Kidney (tissue), 14 donors: ENCODE results near the gene AFAP1L2. TPM values are rescaled to one million over a fixed set of nuclear protein-coding genes. Genes with fewer than 3 reads are reported as not detected.

Experiments used
- DNase-seq, 5 donors: peaks; one replicate each; pipeline ENCODE4 v3.0.0-alpha.2; 2013 to 2020
- FAIRE-seq: peaks from 2 replicates; lab custom pipeline; 2012; peaks lifted over from hg19 to GRCh38; lab: Jason Lieb, UNC
- H3K27ac ChIP-seq, 2 donors: one replicate each; pipeline ENCODE4 v1.7.0; 2013; ENCODE audit warnings: low read depth in 2 of 2, low read length in 2 of 2, inconsistent platforms in 1 of 2
- H3K27me3 ChIP-seq: one replicate; pipeline ENCODE4 v1.7.1; 2013; ENCODE audit warnings: low read length, inconsistent platforms; ENCODE audit not compliant: control insufficient read depth, insufficient read depth
- H3K36me3 ChIP-seq, 3 donors: one replicate each; pipeline versions ENCODE4 v1.7.0 to v1.7.1; 2013; ENCODE audit warnings: low read length in 3 of 3, control low read depth in 1 of 3, inconsistent platforms in 1 of 3; ENCODE audit not compliant: insufficient read depth in 3 of 3, control insufficient read depth in 2 of 3
- H3K4me1 ChIP-seq, 3 donors: one replicate each; pipeline versions ENCODE4 v1.7.0 to v1.7.1; 2013; ENCODE audit warnings: low read length in 3 of 3, inconsistent platforms in 1 of 3, low read depth in 1 of 3; ENCODE audit not compliant: control insufficient read depth in 2 of 3, insufficient read depth in 2 of 3
- H3K4me3 ChIP-seq, 3 donors: one replicate each; pipeline versions ENCODE4 v1.7.0 to v1.8.1; 2013; ENCODE audit warnings: low read length in 3 of 3, control low read depth in 1 of 3, inconsistent platforms in 1 of 3
- H3K9ac ChIP-seq, 3 donors: one replicate each; pipeline versions ENCODE4 v1.7.0 to v1.7.1; 2013; ENCODE audit warnings: low read length in 3 of 3, control low read depth in 1 of 3, inconsistent platforms in 1 of 3
- H3K9me3 ChIP-seq, 3 donors: one replicate each; pipeline versions ENCODE4 v1.7.0 to v1.7.1; 2013; ENCODE audit warnings: low read length in 3 of 3, control low read depth in 1 of 3, inconsistent platforms in 1 of 3; ENCODE audit not compliant: control insufficient read depth in 2 of 3, insufficient read depth in 1 of 3
- intact Hi-C: fragments of 100-400 bp; cut with DNase I; formaldehyde crosslinking; loops from one replicate; pipeline ENCODE4 v1.11.1; 2022
- polyA plus RNA-seq: library from polyadenylated mRNA; stranded (reverse); fragments of 350-450 nt; fragmentation: Illumina TruSeq; extraction: RNeasy Lipid Tissue Mini Kit (QIAGEN cat#74804); gene quantifications from one replicate; pipeline ENCODE4 v1.2.3, GENCODE V29; 2014; ENCODE audit warnings: low read depth, low replicate concordance; ENCODE audit not compliant: insufficient read depth
- total RNA-seq: library from RNA; stranded (reverse); fragmentation: NEBNext Ultra II Directional; extraction: Animal tissue kit (Norgen Biotek cat#: 25700); gene quantifications from one replicate; pipeline ENCODE4 v1.2.1, GENCODE V29; 2021
- TF ChIP-seq, protein P1 (sequence below): IDR thresholded peaks from 3 replicates; pipeline ENCODE4 v1.5.1; 2012; ENCODE audit warnings: mild to moderate bottlenecking, moderate library complexity, borderline replicate concordance; ENCODE audit not compliant: insufficient read depth; ENCODE audit errors: extremely low read depth
- donor health status: control.
- donor health status: control.
- donor health status: control.
- donor health status: control.
- donor health status: control.
- donor health status: DM: yes; HTN: yes; CAD: no.
- donor health status: Normal renal cell carcinoma (clear cell type).

The AFAP1L2 gene
- total and polyA plus RNA-seq, 2 donors from 2014 or later: 19.8 to 24.0 TPM

DNA sequence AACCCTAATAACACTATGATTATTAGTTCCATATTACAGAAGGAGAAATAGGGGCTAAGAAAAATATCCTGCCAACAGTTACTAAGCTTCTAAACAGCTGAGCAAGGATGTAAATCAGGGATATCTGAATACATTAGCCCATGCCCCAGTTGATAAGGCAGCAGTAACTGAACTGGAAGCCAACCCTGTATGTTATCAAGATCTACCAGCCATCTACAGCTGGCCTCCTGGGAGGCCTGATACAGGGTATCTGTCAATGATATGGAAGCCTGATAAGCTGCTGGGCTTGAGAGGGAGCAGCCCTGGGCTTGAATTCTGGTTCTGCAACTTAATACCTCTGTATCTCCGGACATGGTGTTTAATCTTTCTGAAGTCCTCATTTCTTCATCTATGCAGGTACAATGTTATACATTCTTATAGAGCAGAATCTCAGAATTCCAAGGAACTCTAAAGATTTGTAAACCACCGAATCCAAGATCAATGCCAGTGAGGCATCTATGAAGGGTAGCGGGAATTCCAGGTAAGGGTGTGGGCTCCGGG is 37.9 kb upstream of the AFAP1L2 start:
- Histone ChIP-seq H3K27me3 (no peaks in the 10 kb centered on the region), H3K4me1 (peaks cover 0 to 2% (median 0%) of the 10 kb centered on the region in 3 donors), H3K36me3 (peaks cover 0 to 32% (median 17%) of the 10 kb centered on the region in 3 donors), H3K9ac (no peak overlapping the region), H3K9me3 (no peaks in the 10 kb centered on the region), H3K4me3 (no peak overlapping the region), H3K27ac (no peak overlapping the region)
- FAIRE-seq: no peak
- intact Hi-C loops: no loop called here
- no peak for DNase-seq
- TF ChIP-seq, protein P1, sequence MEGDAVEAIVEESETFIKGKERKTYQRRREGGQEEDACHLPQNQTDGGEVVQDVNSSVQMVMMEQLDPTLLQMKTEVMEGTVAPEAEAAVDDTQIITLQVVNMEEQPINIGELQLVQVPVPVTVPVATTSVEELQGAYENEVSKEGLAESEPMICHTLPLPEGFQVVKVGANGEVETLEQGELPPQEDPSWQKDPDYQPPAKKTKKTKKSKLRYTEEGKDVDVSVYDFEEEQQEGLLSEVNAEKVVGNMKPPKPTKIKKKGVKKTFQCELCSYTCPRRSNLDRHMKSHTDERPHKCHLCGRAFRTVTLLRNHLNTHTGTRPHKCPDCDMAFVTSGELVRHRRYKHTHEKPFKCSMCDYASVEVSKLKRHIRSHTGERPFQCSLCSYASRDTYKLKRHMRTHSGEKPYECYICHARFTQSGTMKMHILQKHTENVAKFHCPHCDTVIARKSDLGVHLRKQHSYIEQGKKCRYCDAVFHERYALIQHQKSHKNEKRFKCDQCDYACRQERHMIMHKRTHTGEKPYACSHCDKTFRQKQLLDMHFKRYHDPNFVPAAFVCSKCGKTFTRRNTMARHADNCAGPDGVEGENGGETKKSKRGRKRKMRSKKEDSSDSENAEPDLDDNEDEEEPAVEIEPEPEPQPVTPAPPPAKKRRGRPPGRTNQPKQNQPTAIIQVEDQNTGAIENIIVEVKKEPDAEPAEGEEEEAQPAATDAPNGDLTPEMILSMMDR: no peak

DNA sequence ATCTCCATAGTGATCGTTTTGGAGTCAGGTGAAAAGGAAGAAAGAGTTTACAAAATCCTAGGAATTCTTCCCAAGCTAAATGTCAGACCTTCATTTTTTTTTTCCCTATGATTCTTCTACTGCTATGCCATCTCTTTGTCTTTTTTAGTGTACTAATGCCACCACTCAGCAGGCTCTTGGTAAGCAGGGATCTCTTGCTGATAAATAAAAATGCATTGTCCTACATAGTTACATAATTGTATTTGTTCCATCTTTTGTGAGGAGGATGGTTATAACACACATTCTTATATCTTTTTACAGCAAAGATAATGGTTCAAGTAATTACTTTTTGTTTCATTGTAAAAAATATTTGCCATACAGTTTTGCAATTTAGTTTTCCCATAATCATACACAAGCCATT is 36.8 kb upstream of the AFAP1L2 start:
- FAIRE-seq (no peak), DNase-seq (no peak)
- Histone ChIP-seq H3K27ac (no peak overlapping the region), H3K9ac (no peak overlapping the region), H3K27me3 (no peaks in the 10 kb centered on the region), H3K4me3 (no peak overlapping the region), H3K4me1 (peaks cover 0 to 2% (median 0%) of the 10 kb centered on the region in 3 donors), H3K9me3 (no peaks in the 10 kb centered on the region), H3K36me3 (peaks cover 0 to 40% (median 17%) of the 10 kb centered on the region in 3 donors)
- TF ChIP-seq, protein P1: no peak
- intact Hi-C loops: no loop called here

DNA sequence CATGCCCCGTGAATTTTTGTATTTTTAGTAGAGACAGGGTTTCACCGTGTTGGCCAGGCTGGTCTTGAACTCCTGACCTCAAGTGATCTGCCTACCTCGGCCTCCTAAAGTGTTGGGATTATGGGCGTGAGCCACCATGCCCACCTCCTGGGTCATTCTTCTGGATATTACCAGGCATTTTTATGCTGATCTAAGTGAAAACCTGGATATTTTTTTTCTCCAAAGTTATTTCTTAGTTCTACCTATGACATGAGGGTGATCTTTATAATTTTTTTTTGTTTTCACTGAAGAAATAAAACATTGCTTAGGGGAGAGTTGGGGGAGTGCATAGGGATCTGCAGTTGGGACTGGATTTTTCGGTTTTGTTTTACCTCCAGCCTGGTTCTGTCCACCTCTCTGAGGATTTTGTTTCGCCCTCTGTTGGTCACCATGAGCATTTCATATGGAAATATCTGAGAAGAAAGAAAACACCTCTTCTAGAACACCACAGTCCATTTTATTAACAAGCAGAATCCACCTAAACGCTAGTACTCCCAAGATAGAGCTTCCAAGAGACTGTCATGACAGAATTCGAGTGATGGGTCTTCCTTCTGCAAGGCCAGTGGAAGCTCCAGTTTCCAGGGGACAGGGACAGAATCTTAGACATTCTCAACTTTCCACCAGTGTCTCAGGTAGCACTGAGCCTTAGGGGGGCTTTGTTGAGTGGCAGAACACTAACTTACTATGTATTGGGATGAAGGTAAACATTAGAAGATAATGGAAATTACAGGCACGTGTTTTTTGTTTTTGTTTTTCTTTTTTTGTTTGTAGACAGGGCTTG is 33.4 kb upstream of the AFAP1L2 start:
- no peak overlapping the region for H3K27ac ChIP-seq
- peak in 2 of 5 donors; percentile 23 to 42 for DNase-seq
- peaks cover 0 to 52% (median 20%) of the 10 kb centered on the region in 3 donors for H3K36me3 ChIP-seq
- no peaks in the 10 kb centered on the region for H3K27me3 ChIP-seq
- TF ChIP-seq, protein P1: no peak
- no peak overlapping the region for H3K9ac ChIP-seq
- intact Hi-C loops: loop anchor here (10.0 kb wide), 1 partner anchor 133 kb away; no protein-coding TSS in a partner anchor
- no peak for FAIRE-seq
- no peaks in the 10 kb centered on the region for H3K9me3 ChIP-seq
- H3K4me3 ChIP-seq: no peak overlapping the region
- H3K4me1 ChIP-seq: no peaks in the 10 kb centered on the region
